Measurements from ENCODE around the gene HLA-DQA1.
"Not testable (repeated sequence)": the region's sequence is repeated elsewhere in the genome, so short reads cannot be mapped to it uniquely, and the experiment has no call there.

Gene HLA-DQA1

DNA sequence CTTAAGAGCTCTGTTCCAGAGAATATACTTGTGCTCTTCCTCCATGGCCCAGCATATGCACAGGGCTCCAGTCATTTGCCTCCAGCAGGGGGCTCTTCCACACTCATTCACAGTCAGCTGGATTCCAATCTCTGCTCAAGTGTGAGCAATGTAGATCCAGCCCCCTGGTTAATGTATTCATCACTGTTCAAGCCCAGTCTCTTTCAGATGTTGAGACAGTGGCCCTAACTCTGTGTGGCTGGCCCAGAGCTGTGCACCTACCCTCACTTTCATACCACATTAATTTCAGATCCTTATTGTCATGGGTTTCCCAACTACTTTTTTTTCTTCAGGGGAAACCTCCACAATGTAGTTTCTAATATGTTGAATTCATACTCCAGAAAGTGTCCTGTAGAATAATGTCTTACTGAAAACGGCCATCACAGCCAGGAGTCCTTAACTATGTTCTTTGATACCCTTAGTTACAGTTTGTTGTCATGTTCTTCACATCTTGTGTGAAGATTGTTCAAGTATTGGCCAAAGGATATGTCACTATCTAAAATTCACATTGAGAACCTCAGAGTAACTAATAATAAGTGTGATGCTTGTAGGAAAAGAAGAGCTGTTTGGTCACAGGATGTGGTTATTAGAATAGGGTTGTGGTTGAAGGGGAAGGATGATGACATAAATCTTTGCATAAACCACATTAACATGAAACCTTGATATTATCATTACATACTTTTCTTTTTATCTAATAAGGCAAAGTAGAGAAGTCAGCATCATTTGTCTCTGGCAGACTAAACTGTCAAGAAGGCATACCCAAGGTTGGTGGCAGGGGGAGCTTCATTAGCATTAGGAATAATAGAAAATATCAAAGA is 14.4 kb upstream of the HLA-DQA1 start:
- DNase-seq (ENCODE audit: low spot score), result no peak

DNA sequence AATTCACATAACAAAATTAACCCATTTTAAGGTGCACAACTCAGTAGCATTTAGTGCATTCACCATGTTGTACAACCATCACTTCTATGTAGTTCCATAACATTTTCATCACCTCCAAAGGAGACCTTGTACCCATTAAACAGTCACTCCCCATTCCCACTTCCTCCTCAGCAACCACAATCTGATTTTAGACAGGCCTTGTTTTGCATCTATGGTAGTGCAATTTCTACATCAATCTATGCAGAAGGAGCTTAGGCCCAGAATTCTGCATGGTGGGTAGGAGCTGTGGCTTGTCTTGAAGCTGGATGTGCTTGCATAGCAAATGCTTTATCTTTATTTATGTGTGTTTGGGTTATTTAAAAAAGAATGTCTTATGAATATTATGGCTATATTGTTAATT is 13.5 kb upstream of the HLA-DQA1 start:
- DNase-seq (ENCODE audit: low spot score), result no peak

DNA sequence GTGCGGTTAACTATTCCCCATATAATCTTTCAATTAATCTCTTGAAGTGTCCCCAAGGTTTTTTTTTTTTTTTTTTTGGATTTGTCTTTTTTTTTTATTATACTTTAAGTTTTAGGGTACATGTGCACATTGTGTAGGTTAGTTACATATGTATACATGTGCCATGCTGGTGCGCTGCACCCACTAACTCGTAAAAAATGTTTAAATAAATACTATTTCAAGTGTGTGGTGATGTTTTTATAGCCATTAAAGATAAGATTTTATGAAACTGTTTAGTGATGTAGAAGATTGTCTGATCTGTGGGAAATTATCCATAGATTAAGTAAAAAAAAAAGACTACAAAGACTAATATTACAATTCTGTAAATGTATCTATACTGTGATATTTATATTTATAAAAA is 12.6 kb upstream of the HLA-DQA1 start:
- DNase-seq (ENCODE audit: low spot score), result no peak

DNA sequence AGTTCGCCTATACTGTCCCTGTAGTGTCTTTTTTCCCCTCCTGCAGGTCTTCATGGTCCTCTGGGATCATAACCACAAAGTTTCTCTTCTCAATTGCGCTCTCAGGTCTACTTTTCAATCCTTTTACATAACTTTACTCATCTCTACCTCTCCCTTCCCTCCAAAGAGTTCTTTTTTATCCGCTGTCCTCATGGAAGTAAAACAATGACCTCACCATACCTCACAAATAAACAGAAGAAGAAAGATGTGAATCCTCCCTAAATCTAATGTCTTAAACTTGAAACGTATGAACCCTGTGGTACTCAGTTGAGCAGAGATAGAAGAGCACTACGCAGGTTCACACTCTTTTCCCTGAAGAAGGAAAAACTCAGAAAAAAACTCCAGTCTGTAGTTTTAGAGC is 12.1 kb upstream of the HLA-DQA1 start:
- no peak for DNase-seq (ENCODE audit: low spot score)

DNA sequence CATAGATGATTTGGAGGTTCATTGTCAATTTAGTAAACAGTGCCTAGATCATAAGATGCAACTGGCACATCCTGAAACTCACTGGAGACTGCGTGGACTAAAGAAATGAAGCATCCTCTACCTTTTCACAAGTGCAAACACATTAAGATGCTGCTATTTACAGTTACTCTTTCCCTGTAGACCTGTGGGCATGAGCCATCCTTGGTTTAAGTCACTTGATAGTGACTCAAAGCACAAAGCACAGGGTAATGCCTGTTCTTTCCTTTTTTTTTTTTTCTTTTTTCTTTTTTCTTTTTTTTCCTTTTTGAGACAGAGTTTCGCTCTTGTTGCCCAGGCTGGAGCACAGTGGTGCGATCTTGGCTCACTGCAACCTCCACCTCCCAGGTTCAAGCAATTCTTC is 10.0 kb upstream of the HLA-DQA1 start:
- DNase-seq (ENCODE audit: low spot score), result no peak

DNA sequence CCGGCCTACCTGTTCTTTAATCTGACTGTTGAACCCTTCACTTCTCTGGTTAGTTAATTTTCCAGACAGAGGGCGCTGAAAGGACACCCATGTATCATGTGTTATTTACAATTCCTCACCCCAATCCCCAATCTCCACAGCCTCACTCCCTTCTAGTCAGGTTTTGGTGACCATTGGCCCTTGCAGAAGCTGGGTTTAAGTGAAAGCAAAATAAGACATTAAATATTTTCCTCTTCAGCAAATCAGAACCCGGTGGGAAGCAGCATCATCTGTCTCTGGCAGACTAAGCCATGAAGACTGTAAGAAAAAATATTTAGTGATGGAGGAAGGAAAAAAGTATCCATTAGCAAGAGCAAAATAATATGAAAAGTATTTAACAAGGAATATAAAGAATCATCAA is 9.4 kb upstream of the HLA-DQA1 start:
- no peak for DNase-seq (ENCODE audit: low spot score)

DNA sequence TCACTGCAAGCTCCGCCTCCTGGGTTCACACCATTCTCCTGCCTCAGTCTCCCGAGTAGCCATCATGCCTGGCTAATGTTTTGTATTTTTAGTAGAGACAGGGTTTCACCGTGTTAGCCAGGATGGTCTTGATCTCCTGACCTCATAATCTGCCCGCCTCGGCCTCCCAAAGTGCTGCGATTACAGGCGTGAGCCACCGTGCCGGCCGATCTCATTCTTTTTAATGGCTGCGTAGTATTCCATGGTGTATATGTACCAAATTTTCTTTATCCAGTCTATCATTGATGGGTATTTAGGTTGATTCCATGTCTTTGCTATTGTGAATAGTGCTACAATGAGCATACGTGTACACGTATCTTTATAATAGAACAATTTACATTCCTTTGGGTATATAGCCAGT is 7.4 kb upstream of the HLA-DQA1 start:
- DNase-seq (ENCODE audit: low spot score), result not testable (repeated sequence)

DNA sequence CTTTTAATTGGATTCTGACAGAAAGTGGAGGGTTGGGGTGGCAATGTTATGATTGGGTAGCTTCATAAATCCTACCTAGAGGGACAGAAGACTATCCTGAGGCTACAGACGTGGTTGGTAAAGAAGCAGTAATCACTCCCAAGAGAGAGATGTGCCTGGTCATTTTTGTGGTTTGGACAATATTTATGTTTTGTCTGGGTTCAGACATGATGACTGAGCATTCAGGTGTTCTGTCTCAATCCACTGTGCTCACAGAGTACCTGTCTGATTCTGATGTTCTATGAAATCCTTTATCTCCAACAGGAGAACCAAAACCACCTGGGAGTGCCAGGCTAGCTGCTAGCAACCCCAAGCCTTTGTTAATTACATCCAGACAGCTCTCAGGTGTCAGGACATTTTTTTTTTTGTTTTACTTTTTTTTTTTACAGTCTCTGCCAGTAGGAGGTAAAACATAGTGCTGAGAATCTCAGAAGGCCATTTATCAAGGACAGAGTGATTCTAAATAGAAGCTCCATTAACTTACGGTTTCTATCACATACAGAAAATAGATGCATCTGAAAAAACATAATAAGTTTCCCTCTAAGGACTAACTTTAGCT is 1.6 kb upstream of the HLA-DQA1 start:
- no peak for DNase-seq (ENCODE audit: low spot score)

DNA sequence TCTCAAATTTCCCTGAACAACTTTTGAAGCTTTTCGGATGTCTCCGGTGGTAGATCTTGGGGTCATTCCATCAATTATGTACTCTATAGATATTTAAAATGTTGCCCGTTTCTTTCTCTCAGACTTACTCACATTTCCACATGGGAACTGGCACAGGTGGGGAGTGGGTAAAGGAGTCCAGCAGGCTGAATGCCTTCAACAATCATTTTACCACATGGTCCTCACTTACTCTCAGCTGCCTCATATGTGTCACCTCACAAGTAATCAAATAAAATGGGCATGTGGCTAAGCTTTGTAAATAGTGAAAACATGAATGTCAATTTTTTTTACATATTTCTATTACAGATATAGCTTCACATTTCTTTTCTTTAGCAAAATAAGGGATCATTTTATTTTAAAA is 677 bp downstream of the HLA-DQA1 start:
- DNase-seq (ENCODE audit: low spot score), result no peak

DNA sequence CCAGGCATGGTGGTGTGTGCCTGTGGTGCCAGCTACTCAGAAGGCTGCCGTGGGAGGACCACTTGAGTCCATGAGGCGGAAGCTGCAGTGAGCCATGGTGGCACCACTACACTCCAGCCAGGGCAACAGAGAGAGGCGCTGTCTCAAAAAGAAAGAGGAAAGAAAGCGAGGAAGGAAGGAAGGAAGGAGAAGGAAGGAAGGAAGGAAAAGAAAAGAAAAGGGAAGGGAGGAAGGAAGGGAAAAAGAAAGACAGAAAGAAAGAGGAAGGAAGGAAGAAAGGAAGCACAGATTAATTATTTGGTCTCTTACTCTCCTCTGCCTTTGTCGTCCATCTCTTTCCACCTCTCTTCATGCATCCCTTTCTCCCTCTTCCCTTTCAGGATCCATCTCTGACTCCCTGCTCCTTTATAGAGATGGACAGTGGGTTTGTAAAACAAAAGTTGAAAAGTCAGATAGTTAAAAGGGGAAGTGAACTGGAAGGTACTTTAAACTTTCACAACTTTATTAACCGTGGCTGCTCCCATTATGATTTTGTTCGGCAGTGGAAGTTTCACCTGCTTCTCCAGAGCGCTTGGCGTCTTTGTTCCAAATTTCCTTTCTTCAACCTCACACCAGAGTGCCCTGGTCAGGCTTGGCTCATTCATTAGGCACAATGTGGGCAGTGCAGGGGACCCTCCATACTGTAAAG is 1.5 kb downstream of the HLA-DQA1 start:
- DNase-seq (ENCODE audit: low spot score), result no peak

DNA sequence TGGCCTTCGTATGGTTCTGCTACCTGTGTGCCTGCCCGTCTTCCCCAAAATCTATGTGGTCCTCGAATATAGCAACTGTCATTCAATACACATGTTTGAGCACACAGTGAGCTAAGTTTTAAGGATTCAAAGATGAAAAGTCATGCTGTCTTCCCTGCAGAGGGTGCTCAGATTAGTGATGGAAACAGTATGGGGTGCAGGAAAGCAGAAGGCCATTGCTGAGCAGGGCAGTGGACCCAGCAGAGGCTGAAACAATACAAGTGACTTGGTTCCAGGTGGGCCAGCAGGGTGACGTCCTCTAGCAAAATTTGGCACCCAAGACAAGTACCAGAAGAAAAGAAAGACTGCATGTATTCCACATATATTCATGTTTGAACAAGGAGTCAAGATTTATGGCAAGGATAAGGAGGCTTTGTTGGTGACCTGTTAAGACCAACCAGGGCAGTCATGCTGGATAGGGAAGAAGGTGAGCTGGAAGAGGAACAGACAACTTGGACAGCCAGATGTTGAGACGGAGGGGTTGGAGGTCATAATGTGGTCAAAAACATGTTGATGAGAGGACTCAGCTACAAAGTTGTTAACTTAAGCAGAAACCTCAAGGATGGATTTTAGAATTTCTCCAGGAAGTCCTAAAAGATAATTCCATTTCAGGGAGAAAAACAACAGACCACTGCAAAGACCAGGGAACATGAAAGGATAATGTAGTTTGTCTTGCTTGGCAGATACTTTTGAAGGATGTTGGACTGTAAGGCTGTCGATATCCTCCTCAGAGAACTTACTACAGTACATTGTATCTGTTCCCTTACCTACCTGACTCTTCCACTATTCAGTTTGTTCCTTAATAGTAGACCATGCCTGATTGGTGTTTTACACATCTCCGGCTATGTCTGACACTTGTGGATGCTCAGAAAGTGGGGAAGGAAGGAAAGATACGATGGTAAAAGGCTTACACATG is 2.5 kb downstream of the HLA-DQA1 start:
- no peak for DNase-seq (ENCODE audit: low spot score)

DNA sequence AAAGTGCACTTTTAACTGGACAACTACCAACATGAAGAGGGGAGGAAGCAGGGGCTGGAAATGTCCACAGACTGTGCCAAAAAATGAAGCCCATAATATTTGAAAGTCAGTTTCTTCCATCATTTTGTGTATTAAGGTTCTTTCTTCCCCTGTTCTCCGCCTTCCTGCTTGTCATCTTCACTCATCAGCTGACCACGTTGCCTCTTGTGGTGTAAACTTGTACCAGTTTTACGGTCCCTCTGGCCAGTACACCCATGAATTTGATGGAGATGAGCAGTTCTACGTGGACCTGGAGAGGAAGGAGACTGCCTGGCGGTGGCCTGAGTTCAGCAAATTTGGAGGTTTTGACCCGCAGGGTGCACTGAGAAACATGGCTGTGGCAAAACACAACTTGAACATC is 3.9 kb downstream of the HLA-DQA1 start:
- DNase-seq (ENCODE audit: low spot score), result no peak

DNA sequence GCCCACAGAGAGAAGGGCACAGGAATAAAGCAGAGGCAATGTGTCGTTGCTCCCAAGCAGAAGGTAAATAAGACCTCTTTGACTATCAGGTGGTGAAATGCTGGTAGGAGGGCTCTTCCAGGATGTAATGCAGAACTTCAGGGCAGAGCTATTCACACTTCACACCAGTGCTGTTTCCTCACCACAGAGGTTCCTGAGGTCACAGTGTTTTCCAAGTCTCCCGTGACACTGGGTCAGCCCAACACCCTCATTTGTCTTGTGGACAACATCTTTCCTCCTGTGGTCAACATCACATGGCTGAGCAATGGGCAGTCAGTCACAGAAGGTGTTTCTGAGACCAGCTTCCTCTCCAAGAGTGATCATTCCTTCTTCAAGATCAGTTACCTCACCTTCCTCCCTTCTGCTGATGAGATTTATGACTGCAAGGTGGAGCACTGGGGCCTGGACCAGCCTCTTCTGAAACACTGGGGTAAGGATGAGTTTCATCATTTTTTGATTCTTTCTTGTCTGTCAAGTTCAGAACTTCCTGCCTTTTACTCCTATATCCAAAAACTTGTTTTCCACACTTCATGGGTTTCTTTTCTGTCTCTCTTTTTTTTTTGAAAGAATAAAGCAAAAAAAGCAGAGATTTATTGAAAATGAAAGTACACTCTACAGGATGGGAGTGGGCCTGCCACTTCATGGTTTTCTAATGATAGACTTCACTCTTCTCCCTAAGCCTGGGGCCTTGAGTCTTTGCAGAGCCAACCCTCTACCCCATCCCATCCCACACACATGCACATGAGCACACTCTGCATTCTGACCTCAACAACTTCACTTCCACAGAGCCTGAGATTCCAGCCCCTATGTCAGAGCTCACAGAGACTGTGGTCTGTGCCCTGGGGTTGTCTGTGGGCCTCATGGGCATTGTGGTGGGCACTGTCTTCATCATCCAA is 4.8 kb downstream of the HLA-DQA1 start:
- not testable (repeated sequence) for DNase-seq (ENCODE audit: low spot score)

DNA sequence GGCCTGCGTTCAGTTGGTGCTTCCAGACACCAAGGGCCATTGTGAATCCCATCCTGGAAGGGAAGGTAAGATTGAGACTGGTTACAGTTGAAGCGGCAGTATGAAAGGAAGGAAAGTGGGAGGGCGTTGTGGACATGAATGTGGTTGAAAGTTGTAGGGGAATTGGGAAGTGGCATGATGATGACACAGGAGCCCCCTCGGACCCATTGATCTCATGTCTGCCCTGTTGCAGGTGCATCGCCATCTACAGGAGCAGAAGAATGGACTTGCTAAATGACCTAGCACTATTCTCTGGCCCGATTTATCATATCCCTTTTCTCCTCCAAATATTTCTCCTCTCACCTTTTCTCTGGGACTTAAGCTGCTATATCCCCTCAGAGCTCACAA is 5.5 kb downstream of the HLA-DQA1 start:
- no peak for DNase-seq (ENCODE audit: low spot score)

DNA sequence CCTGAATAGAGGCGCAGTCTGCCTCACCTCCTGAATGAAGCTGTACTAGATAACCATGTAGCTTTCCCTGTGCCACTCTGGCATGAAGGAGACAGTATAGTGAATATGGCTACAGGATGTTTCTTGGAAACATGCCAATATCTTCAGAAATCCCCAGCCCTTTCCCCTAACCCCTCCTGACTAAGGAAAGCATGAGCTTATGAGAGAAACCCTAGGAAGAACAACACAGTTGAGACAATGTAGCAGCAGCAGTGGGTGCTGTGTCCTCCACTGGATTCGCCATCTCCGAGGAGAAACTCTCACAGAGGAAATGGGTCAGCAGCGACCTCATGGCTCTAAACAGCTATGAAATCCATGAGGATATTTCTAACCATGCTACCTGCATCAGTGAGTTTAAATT is 6.7 kb downstream of the HLA-DQA1 start:
- DNase-seq (ENCODE audit: low spot score), result no peak

DNA sequence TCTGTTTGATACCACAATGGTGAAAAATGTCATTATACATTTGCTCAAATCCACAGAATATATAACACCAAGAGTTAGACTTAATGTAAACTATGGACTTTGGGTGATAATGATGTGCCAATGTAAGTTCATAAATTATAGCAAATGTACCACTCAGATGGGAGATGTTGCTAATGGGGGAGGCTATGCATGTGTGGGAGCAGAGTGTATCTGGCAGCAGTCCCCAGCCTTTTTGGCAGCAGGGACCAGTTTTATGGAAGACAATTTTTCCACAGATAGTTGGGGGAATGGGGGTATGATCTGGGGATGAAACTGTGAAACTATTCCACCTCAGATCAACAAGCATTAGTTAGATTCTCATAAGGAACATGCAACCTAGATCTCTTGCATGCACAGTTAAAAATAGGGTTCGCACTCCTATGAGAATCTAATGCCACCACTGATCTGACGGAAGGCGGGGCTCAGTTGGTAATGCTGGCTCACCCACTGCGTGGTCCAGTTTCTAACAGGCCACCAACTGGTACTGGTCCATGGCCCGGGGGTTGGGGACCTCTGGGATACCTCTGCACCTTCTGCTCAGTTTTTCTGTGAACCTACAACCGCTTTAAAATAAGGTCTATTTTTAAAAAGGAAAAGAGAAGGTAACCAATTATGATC is 8.0 kb downstream of the HLA-DQA1 start:
- no peak for DNase-seq (ENCODE audit: low spot score)

DNA sequence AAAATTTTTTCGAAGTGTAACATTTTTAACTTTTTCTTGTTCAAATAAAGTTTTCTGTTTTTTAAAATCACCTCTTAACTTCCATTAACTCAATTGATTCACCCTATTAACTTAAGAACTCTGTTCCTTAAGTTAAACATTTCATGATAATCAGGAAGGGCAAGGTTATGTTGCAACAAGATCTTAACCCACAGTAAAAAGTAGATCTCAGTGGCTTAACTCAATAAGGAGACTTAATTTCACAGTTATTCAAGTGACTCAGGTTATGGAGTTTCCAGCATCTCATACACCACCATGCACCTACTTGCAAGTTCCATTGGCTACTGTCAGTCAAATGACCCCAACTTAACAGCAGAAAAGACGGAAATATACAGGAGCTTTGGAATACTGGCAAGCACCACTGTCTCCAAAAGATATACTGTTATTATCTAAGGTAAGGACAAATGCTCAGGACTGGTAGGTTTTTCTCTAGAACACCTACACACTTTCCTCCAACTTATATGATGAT is 18.1 kb downstream of the HLA-DQA1 start:
- no peak for DNase-seq (ENCODE audit: low spot score)

DNA sequence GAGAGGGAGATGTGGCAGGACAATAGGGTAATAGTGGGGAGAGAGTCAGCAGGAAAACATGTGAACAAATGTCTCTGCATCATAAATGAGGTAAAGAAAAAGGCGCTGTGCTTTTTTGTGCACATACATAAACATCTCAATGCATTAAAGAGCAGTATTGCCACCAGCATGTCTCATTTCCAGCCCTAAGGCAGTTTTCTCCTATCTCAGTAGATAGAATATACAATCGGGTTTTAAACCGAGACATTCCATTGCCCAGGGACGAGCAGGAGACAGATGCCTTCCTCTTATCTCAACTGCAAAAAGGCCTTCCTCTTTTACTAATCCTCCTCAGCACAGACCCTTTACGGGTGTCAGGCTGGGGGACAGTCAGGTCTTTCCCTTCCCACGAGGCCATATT is 20.1 kb downstream of the HLA-DQA1 start:
- not testable (repeated sequence) for DNase-seq (ENCODE audit: low spot score)

DNA sequence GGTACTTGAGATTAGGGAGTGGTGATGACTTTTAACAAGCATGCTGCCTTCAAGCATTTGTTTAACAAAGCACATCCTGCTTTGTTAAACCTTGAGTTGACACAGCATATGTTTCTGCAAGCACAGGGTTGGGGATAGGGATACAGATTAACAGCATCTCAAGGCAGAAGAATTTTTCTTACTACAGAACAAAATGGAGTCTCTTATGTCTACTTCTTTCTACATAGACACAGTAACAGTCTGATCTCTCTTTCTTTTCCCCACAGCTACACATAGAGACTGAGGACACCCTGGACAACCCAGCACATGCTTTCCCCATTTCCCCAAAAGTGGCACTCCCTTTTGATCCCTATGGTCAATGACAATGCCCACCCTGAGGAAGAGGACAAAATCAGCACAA is 20.6 kb downstream of the HLA-DQA1 start:
- not testable (repeated sequence) for DNase-seq (ENCODE audit: low spot score)

DNA sequence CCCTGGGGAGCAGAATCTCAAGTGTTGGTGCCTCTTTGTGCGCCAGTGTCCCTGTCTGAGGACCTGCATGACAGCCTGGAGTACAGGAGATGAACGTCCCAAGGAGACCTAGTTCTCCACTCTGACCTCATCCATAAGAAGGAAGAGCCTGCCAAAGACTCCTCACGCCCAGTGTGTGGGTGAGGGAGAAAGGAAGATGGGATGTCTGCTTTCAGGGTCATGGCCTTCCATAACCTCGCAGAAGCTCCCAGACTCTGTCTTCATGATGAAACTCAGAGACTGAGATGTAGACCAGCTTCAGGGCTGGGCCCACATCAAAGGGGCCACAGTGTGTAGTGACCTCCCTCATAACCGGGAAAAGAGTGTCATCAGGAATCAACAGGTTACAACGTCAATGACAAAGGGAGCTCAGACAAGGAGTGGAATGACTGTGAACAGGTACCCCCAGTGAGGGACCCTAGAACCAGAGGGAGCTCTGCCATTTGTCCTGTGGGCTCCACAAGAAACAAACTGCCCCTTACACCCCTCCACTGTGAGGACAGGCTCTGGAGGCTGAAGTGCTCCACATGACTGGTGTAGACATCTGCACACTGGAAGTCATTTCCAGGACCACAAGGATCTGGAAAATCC is 21.2 kb downstream of the HLA-DQA1 start:
- no peak for DNase-seq (ENCODE audit: low spot score)

Measured in LoVo (cell line).